GM19468 (cell line): Measurements from ENCODE around the gene HSFX4.
"Not testable (repeated sequence)": the region's sequence is repeated elsewhere in the genome, so short reads cannot be mapped to it uniquely, and the experiment has no call there.

ENCODE experiments used
- ATAC-seq: cut with Tn5 transposase; IDR thresholded peaks from one replicate; pipeline ENCODE4 v1.9.1; 2021; ENCODE audit warnings: mild to moderate bottlenecking, moderate library complexity, moderate number of reproducible peaks; ENCODE audit not compliant: unreplicated experiment; ENCODE audit errors: extremely low read depth

Gene HSFX4

GRCh38 chrX:149937328-149937727 is 8.0 kb downstream of the HSFX4 start:
- ATAC-seq, result not testable (repeated sequence)

GRCh38 chrX:149937871-149938426 is 8.6 kb downstream of the HSFX4 start:
- ATAC-seq, result no peak

GRCh38 chrX:149938427-149938880 is 9.1 kb downstream of the HSFX4 start, which contains the start of gene EOLA2:
Gene EOLA2, minus strand, starts transcription at chrX:149938491. Its CDS starts 4,617 bp downstream, at chrX:149933874.
- ATAC-seq, result peak; percentile 83

GRCh38 chrX:149938881-149939654 is 9.7 kb downstream of the HSFX4 start:
- ATAC-seq, result no peak

- ATAC-seq, result no peak
Measured at GRCh38 chrX:149939655-149939904, 10.2 kb downstream of the HSFX4 start.

GRCh38 chrX:149939905-149940673 is 10.7 kb downstream of the HSFX4 start:
- peak; percentile 21 for ATAC-seq

- not testable (repeated sequence) for ATAC-seq
Measured at GRCh38 chrX:149940674-149941024, 11.3 kb downstream of the HSFX4 start.

GRCh38 chrX:149945087-149945670 is 15.8 kb downstream of the HSFX4 start:
- not testable (repeated sequence) for ATAC-seq

- ATAC-seq, result not testable (repeated sequence)
Measured at GRCh38 chrX:149945820-149946219, 16.4 kb downstream of the HSFX4 start.

- ATAC-seq, result not testable (repeated sequence)
Measured at GRCh38 chrX:149946932-149947331, 17.6 kb downstream of the HSFX4 start.

GRCh38 chrX:149948016-149948415 is 18.6 kb downstream of the HSFX4 start:
- no peak for ATAC-seq

- ATAC-seq, result no peak
Measured at GRCh38 chrX:149949743-149950436, 20.5 kb downstream of the HSFX4 start.

GRCh38 chrX:149950681-149951080 is 21.3 kb downstream of the HSFX4 start:
- no peak for ATAC-seq

- no peak for ATAC-seq
Measured at GRCh38 chrX:149961572-149961971, 32.2 kb downstream of the HSFX4 start.

- no peak for ATAC-seq
Measured at GRCh38 chrX:149962010-149962409, 32.6 kb downstream of the HSFX4 start.

- ATAC-seq, result peak; percentile 58
Measured at GRCh38 chrX:149962859-149963757, 33.7 kb downstream of the HSFX4 start.

GRCh38 chrX:149979126-149979644 is 49.8 kb downstream of the HSFX4 start:
- no peak for ATAC-seq
